K562 (cell line): ENCODE measurements around the gene EGLN1.

Experiments used
- EP300 ChIP-seq: IDR thresholded peaks from 2 replicates; pipeline ENCODE4 v1.6.1; 2012; ENCODE audit warnings: low read length, improper control_type of control experiment
- EZH2 ChIP-seq: IDR thresholded peaks from 2 replicates; pipeline ENCODE4 v1.6.1; 2012; ENCODE audit warnings: low read depth, mild to moderate bottlenecking, inconsistent platforms, low read length, borderline replicate concordance
- FIP1L1 ChIP-seq: fragments of 200-400 bp; formaldehyde crosslinking; IDR thresholded peaks from 2 replicates; pipeline ENCODE4 v1.6.1; 2018; ENCODE audit warnings: mild to moderate bottlenecking, low read depth, low read length; ENCODE audit not compliant: poor library complexity, severe bottlenecking
- FOXJ3 ChIP-seq: sonication (generic); formaldehyde crosslinking; IDR thresholded peaks from 2 replicates; pipeline ENCODE4 v1.4.0; 2020; ENCODE audit warnings: mild to moderate bottlenecking, missing genetic modification reagents
- HDGF ChIP-seq: fragments of 450-650 bp; IDR thresholded peaks from 2 replicates; pipeline ENCODE4 v1.6.1; 2016
- NR2C2 ChIP-seq, 2 experiments: fragments of 200-800 bp in 1 of 2; sonication (Bioruptor generic) in 1 of 2; sonication (generic) in 1 of 2; formaldehyde crosslinking in 1 of 2; IDR thresholded peaks; 2 replicates each; pipeline versions ENCODE4 v1.6.1 to v1.8.0; 2016 to 2022; ENCODE audit warnings: mild to moderate bottlenecking in 1 of 2, missing compliant biosample characterization in 1 of 2, missing genetic modification characterization in 1 of 2, missing genetic modification reagents in 1 of 2
- PHF8 ChIP-seq: fragments of 200-600 bp; sonication (generic); IDR thresholded peaks from 2 replicates; pipeline ENCODE4 v1.6.1; 2012; ENCODE audit warnings: mixed run types, mild to moderate bottlenecking, inconsistent platforms, low read length, moderate library complexity, borderline replicate concordance
- POLR2AphosphoS5 ChIP-seq: IDR thresholded peaks from 2 replicates; pipeline ENCODE4 v1.6.1; 2011; ENCODE audit warnings: mild to moderate bottlenecking, low read depth, low read length, moderate library complexity; ENCODE audit not compliant: control insufficient read depth, insufficient read depth
- SMARCC2 ChIP-seq: fragments of 450-650 bp; IDR thresholded peaks from 2 replicates; pipeline ENCODE4 v1.6.1; 2017; ENCODE audit warnings: antibody characterized with exemption, moderate library complexity, mild to moderate bottlenecking, low read depth
- TBP ChIP-seq: optimal IDR thresholded peaks from 2 replicates; pipeline ENCODE3; 2011; ENCODE audit warnings: low read depth, low read length, improper control_type of control experiment
- ZNF140 ChIP-seq: fragments of 250-450 bp; sonication (Bioruptor Pico); IDR thresholded peaks from 2 replicates; pipeline ENCODE4 v1.8.0; 2021; ENCODE audit warnings: moderate library complexity, mild to moderate bottlenecking, inconsistent platforms
- TF ChIP-seq, protein P1 (sequence below), 3 experiments: IDR thresholded peaks in 2 of 3; conservative IDR thresholded peaks in 1 of 3; 2 replicates each; pipeline ENCODE4 v1.5.1; 2011 to 2012; ENCODE audit warnings: low read length in 3 of 3, mild to moderate bottlenecking in 3 of 3, control low read depth in 2 of 3, improper control_type of control experiment in 1 of 3, inconsistent platforms in 1 of 3, low read depth in 1 of 3, mixed read lengths in 1 of 3, moderate library complexity in 1 of 3; ENCODE audit not compliant: insufficient read depth in 2 of 3

DNA sequence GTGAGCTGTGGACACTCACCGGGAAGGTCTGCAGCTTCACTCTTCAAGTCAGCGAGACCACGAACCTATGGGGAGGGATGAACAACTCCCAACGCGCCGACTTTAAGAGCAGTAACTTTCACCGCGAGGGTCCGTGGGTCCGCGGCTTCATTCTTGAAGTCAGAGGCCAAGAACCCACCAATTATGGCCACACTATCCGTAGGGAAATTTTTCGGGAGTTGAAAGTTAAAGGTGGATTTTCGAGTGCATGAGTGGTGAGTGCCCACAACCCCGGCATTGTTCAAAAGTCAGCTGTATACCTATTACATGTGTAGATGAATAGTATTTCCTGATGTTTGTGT lies 104.1 kb downstream of the EGLN1 start:
- TF ChIP-seq HDGF (no peak), FOXJ3 (CRISPR knock-in tag) (no peak), EP300 (no peak), SMARCC2 (no peak), NR2C2 (CRISPR knock-in tag; IDR thresholded peaks at IDR 0.05) (no peak), NR2C2 (tag; IDR thresholded peaks at IDR 0.05) (no peak), TBP (no peak), ZNF140 (CRISPR knock-in tag) (no peak), FIP1L1 (no peak), EZH2 (no peak), POLR2AphosphoS5 (no peak), PHF8 (no peak)
- TF ChIP-seq, protein P1, sequence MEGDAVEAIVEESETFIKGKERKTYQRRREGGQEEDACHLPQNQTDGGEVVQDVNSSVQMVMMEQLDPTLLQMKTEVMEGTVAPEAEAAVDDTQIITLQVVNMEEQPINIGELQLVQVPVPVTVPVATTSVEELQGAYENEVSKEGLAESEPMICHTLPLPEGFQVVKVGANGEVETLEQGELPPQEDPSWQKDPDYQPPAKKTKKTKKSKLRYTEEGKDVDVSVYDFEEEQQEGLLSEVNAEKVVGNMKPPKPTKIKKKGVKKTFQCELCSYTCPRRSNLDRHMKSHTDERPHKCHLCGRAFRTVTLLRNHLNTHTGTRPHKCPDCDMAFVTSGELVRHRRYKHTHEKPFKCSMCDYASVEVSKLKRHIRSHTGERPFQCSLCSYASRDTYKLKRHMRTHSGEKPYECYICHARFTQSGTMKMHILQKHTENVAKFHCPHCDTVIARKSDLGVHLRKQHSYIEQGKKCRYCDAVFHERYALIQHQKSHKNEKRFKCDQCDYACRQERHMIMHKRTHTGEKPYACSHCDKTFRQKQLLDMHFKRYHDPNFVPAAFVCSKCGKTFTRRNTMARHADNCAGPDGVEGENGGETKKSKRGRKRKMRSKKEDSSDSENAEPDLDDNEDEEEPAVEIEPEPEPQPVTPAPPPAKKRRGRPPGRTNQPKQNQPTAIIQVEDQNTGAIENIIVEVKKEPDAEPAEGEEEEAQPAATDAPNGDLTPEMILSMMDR (IDR thresholded peaks at IDR 0.05 in 2 of 3, conservative IDR thresholded peaks at IDR 0.05 in 1 of 3; ENCODE audit: insufficient read depth in 2 of 3, low read depth in 1 of 3, low read length in 3 of 3) = no peak
